Large intestine (tissue), 3 donors: Measurements from ENCODE around the gene SC5D. TPM values are rescaled to one million over a fixed set of nuclear protein-coding genes. Genes with fewer than 3 reads are reported as not detected.

Experiments used
- DNase-seq, 2 donors: peaks; one replicate each; pipeline versions ENCODE4 v3.0.0 to v3.0.0-alpha.2; 2013
- H3K27ac ChIP-seq: one replicate; pipeline ENCODE4 v1.5.1; 2013; ENCODE audit warnings: low read length
- H3K27me3 ChIP-seq: 2 replicates; pipeline ENCODE4 v1.6.1; 2013; ENCODE audit warnings: low read length; ENCODE audit not compliant: control insufficient read depth, insufficient read depth
- H3K36me3 ChIP-seq: 2 replicates; pipeline ENCODE4 v1.6.1; 2013; ENCODE audit warnings: low read length; ENCODE audit not compliant: control insufficient read depth, insufficient read depth
- H3K4me1 ChIP-seq: one replicate; pipeline ENCODE4 v1.6.1; 2013; ENCODE audit warnings: low read length; ENCODE audit not compliant: control insufficient read depth, insufficient read depth
- H3K4me3 ChIP-seq: one replicate; pipeline ENCODE4 v1.5.1; 2013; ENCODE audit warnings: low read length
- H3K9me3 ChIP-seq: one replicate; pipeline ENCODE4 v1.6.1; 2013; ENCODE audit warnings: mild to moderate bottlenecking, low read depth, low read length, moderate library complexity; ENCODE audit not compliant: control insufficient read depth
- WGBS: methylation state at CpG from one replicate; pipeline ENCODE4 v1.1.5; 2013; ENCODE audit warnings: low lambda C conversion rate; ENCODE audit not compliant: insufficient coverage; 5-methylcytosine and 5-hydroxymethylcytosine counted together
- polyA plus RNA-seq: library from polyadenylated mRNA; unstranded; fragments of 120-200 nt; gene quantifications from one replicate; pipeline ENCODE4 v1.2.1, GENCODE V29; 2013

SC5D gene
- polyA plus RNA-seq, 1 donor: 51.3 TPM

- no CpG with 5 or more reads among the region's 2 CpGs for WGBS
Observed at GRCh38 chr11:121255473-121256125, 37.0 kb upstream of the SC5D start.

GRCh38 chr11:121257289-121257688 is 35.3 kb upstream of the SC5D start:
- H3K4me1 ChIP-seq: no peaks in the 10 kb centered on the region
- H3K9me3 ChIP-seq: no peaks in the 10 kb centered on the region
- no peak overlapping the region for H3K27ac ChIP-seq
- peaks cover 7% of the 10 kb centered on the region for H3K27me3 ChIP-seq
- H3K4me3 ChIP-seq: no peak overlapping the region
- no peaks in the 10 kb centered on the region for H3K36me3 ChIP-seq
- no peak for DNase-seq

More at GRCh38 chr11:121255473-121256125, 37.0 kb upstream of the SC5D start:
- DNase-seq: no peak
- H3K4me3 ChIP-seq: no peak overlapping the region
- no peaks in the 10 kb centered on the region for H3K9me3 ChIP-seq
- H3K36me3 ChIP-seq: no peaks in the 10 kb centered on the region
- peaks cover 7% of the 10 kb centered on the region for H3K27me3 ChIP-seq
- no peaks in the 10 kb centered on the region for H3K4me1 ChIP-seq
- H3K27ac ChIP-seq: no peak overlapping the region

- Histone ChIP-seq H3K9me3 (no peaks in the 10 kb centered on the region), H3K4me1 (no peaks in the 10 kb centered on the region), H3K27me3 (peaks cover 7% of the 10 kb centered on the region), H3K36me3 (no peaks in the 10 kb centered on the region), H3K4me3 (no peak overlapping the region), H3K27ac (no peak overlapping the region)
- WGBS: 50% methylated on average over 1 of the region's 1 CpG
- no peak for DNase-seq
Observed at GRCh38 chr11:121257976-121258375, 34.6 kb upstream of the SC5D start.

DNA sequence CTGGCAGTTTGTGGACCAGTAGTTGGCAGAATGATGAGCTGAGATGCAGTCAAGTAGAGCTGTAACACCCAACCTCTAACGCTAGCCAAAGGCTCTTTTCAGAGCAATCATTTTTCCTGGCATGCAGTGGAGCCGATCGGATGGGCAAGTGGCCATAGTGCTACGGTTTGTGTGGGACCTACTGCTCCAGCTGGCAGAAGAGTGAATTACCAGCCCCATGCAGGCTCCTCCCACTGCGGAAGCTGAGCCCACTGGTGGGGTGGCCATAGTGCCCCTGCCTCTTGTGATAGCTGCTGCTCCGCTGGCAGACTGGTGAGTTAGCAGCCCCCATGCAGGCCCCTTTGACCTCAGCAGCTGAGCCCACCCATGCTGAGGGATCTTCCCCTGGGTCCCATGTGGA is 27.0 kb upstream of the SC5D start:
- Histone ChIP-seq H3K27ac (no peak overlapping the region), H3K4me1 (no peaks in the 10 kb centered on the region), H3K9me3 (peaks cover 3% of the 10 kb centered on the region), H3K36me3 (no peaks in the 10 kb centered on the region), H3K27me3 (peaks cover 31% of the 10 kb centered on the region), H3K4me3 (no peak overlapping the region)
- WGBS: no CpG with 5 or more reads among the region's 6 CpGs
- DNase-seq: no peak

GRCh38 chr11:121268581-121268980 is 24.0 kb upstream of the SC5D start:
- Histone ChIP-seq H3K36me3 (no peaks in the 10 kb centered on the region), H3K9me3 (no peaks in the 10 kb centered on the region), H3K4me3 (no peak overlapping the region), H3K27me3 (peaks cover 38% of the 10 kb centered on the region), H3K27ac (no peak overlapping the region), H3K4me1 (no peaks in the 10 kb centered on the region)
- 0% methylated on average over 1 of the region's 2 CpGs for WGBS
- no peak for DNase-seq

DNA sequence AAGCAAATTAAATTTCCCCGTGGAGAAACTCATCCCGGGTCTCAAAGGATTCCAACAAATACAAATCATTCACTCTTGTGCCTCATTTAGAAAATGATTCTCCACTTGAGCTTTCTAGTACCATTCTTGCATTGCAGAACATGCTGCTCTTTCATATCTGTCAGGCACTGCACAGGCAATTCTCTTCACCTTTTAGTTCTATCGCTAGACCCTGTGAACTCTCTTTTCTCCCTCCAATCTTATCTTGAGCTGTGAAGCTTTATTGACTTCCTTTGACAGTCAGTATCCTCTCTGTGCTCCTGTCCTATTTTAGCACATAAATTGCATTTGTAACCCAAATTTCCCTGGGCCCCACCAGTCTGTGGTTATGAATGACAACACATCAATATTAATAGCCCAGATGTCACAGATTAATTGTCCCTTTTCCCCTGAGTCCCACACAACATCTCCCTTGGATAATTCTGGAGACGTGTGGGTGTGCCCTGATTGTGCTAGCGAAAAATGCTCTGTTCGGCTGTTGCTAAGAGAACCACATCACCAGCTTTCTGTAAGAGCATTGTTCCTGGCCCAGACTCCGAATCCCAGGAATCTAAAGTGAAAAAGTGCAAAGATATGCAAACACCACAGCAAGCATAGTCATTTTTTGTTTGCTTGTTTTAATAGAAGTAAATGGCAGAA is 22.4 kb upstream of the SC5D start:
- no peak overlapping the region for H3K27ac ChIP-seq
- DNase-seq: no peak
- no peaks in the 10 kb centered on the region for H3K4me1 ChIP-seq
- peaks cover 35% of the 10 kb centered on the region for H3K27me3 ChIP-seq
- no peaks in the 10 kb centered on the region for H3K36me3 ChIP-seq
- WGBS: 10% methylated on average over 2 of the region's 7 CpGs
- no peaks in the 10 kb centered on the region for H3K9me3 ChIP-seq
- no peak overlapping the region for H3K4me3 ChIP-seq

DNA sequence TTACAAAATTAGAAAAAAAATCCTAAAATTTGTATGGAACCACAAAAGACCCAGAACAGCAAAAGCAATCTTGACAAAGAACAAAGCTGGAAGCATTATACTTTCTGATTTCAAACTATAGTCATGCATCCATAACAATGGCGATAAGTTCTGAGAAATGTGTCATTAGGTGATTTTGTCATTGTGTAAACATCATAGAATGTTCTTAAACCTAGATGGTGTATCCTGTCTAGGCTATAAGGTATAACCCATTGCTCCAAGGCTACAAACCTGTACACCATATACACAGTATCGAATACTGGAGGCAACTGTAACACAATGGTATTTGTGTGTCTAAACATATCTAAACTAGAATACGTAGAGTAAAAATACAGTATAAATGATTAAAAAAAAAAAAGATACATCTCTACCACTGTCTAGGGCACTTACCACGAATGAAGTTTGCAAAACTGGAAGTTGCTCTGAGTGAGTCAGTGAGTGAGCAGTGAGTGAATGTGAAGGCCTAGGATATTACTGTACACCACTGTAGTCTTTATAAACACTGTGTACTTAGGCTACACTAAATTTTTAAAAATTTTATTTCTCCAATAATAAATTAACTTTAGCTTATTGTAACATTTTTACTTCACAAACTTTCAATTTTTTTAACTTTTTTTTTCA is 18.1 kb upstream of the SC5D start:
- 100% methylated on average over 3 of the region's 4 CpGs for WGBS

GRCh38 chr11:121281698-121282097 is 10.9 kb upstream of the SC5D start:
- H3K36me3 ChIP-seq: no peaks in the 10 kb centered on the region
- no CpG with 5 or more reads among the region's 5 CpGs for WGBS
- no peak overlapping the region for H3K4me3 ChIP-seq
- H3K27ac ChIP-seq: no peak overlapping the region
- H3K27me3 ChIP-seq: peaks cover 34% of the 10 kb centered on the region
- H3K4me1 ChIP-seq: peaks cover 3% of the 10 kb centered on the region
- DNase-seq: no peak
- H3K9me3 ChIP-seq: peaks cover 8% of the 10 kb centered on the region

More for the DNA sequence above, 18.1 kb upstream of the SC5D start:
- Histone ChIP-seq H3K36me3 (no peaks in the 10 kb centered on the region), H3K27ac (no peak overlapping the region), H3K4me3 (no peak overlapping the region), H3K27me3 (peaks cover 14% of the 10 kb centered on the region), H3K9me3 (no peaks in the 10 kb centered on the region), H3K4me1 (no peaks in the 10 kb centered on the region)
- no peak for DNase-seq

GRCh38 chr11:121282386-121282785 is 10.2 kb upstream of the SC5D start:
- Histone ChIP-seq H3K4me1 (peaks cover 3% of the 10 kb centered on the region), H3K27ac (no peak overlapping the region), H3K36me3 (no peaks in the 10 kb centered on the region), H3K27me3 (peaks cover 34% of the 10 kb centered on the region), H3K4me3 (no peak overlapping the region), H3K9me3 (peaks cover 8% of the 10 kb centered on the region)
- DNase-seq: no peak
- 73% methylated on average over 2 of the region's 4 CpGs for WGBS

DNA sequence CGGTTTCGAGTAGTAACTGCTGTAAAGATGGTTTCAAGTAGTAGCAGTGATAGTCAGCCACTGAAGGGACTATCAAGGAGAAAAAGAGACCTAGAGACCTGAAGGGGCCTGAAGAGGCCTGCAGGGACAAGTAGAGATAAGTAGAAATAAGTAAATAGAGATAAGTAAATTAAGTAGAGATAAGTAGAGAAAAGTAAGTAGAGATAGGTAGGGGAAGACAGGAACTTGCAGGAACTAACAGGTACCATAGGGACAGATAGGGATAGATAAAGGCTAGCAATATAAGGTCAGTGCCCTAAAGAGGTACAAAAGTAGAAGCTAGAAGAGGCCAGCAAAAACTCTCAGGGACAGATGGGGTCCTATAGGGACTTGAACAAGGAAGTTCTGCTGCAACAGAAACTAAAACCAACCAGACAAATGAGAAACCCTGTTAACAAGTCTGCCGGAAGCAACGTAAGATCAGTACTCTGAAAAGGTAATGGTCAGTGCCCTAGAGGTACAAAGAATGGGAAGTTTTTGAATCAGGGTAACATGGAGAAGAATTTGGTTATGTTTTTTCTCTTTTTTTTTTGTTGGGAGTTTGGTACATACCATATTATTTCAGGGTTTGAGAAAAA is 9.6 kb upstream of the SC5D start:
- H3K36me3 ChIP-seq: no peaks in the 10 kb centered on the region
- peak; percentile 7 to 44 for DNase-seq
- H3K9me3 ChIP-seq: peaks cover 8% of the 10 kb centered on the region
- peaks cover 34% of the 10 kb centered on the region for H3K27me3 ChIP-seq
- 70% methylated on average over 2 of the region's 4 CpGs for WGBS
- H3K27ac ChIP-seq: no peak overlapping the region
- H3K4me1 ChIP-seq: peaks cover 3% of the 10 kb centered on the region
- H3K4me3 ChIP-seq: no peak overlapping the region
